PFSK-1 (cell line): ENCODE data around the gene CALML3.

ENCODE experiments used
- FOXP2 ChIP-seq: optimal IDR thresholded peaks from 2 replicates; pipeline ENCODE3; 2011; ENCODE audit warnings: borderline replicate concordance, control low read depth, inconsistent platforms; ENCODE audit not compliant: insufficient read depth; ENCODE audit errors: extremely low read length, extremely low read depth
- POLR2AphosphoS5 ChIP-seq: IDR thresholded peaks from 2 replicates; pipeline ENCODE4 v1.6.1; 2012; ENCODE audit warnings: low read depth, mild to moderate bottlenecking, control low read depth, low read length, moderate library complexity
- SIN3A ChIP-seq: IDR thresholded peaks from 2 replicates; pipeline ENCODE4 v1.6.1; 2012; ENCODE audit warnings: mild to moderate bottlenecking, low read length, moderate library complexity, borderline replicate concordance; ENCODE audit not compliant: insufficient read depth
- TAF1 ChIP-seq: IDR thresholded peaks from 2 replicates; pipeline ENCODE4 v1.6.1; 2012; ENCODE audit warnings: low read length, control low read depth, borderline replicate concordance; ENCODE audit not compliant: insufficient read depth
- TF ChIP-seq, protein P1 (sequence below), 2 experiments: IDR thresholded peaks; 2 replicates each; pipeline versions ENCODE4 v1.6.1 to v1.8.0; 2011 to 2012; ENCODE audit warnings: low read depth in 2 of 2, low read length in 2 of 2, control low read depth in 1 of 2, inconsistent platforms in 1 of 2, mild to moderate bottlenecking in 1 of 2, moderate library complexity in 1 of 2; ENCODE audit not compliant: insufficient read depth in 1 of 2

The CALML3 gene

DNA sequence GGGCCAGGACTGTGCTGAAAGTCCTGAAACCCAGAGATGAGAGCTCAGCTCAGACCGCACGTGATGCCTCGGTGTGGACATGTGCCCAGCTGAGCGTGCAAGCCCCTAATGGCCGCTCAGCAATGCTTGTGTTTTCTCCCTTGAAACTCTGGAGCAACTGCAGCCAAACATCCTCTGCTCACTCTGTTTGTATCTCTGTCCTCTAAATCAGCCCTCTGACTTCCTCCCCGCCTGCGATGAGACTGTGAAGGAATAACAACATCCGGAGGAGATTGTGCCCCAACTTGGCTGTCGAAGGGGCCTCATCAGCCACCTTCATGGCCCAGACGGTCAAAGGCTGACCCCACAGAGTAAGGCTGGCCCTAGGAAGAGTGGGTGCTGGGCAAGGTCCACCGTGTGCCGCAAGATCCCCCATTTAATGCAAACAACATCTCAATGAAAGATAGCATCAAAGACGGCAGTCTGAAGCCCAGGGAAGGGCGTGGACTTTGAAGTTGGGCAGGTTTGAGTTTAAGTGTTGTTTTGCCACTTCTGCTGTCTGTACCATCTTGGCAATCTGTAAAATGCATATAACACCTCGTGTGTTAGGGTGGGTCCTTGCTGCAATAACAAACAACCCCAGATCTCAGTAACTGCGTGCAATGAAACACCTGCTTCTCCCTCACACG, 39.9 kb downstream of the CALML3 start:
- TF ChIP-seq FOXP2 (no peak), TAF1 (no peak), SIN3A (no peak), POLR2AphosphoS5 (no peak)
- TF ChIP-seq, protein P1, sequence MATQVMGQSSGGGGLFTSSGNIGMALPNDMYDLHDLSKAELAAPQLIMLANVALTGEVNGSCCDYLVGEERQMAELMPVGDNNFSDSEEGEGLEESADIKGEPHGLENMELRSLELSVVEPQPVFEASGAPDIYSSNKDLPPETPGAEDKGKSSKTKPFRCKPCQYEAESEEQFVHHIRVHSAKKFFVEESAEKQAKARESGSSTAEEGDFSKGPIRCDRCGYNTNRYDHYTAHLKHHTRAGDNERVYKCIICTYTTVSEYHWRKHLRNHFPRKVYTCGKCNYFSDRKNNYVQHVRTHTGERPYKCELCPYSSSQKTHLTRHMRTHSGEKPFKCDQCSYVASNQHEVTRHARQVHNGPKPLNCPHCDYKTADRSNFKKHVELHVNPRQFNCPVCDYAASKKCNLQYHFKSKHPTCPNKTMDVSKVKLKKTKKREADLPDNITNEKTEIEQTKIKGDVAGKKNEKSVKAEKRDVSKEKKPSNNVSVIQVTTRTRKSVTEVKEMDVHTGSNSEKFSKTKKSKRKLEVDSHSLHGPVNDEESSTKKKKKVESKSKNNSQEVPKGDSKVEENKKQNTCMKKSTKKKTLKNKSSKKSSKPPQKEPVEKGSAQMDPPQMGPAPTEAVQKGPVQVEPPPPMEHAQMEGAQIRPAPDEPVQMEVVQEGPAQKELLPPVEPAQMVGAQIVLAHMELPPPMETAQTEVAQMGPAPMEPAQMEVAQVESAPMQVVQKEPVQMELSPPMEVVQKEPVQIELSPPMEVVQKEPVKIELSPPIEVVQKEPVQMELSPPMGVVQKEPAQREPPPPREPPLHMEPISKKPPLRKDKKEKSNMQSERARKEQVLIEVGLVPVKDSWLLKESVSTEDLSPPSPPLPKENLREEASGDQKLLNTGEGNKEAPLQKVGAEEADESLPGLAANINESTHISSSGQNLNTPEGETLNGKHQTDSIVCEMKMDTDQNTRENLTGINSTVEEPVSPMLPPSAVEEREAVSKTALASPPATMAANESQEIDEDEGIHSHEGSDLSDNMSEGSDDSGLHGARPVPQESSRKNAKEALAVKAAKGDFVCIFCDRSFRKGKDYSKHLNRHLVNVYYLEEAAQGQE (IDR thresholded peaks at IDR 0.05; ENCODE audit: insufficient read depth in 1 of 2, low read depth in 2 of 2, low read length in 2 of 2), result no peak

DNA sequence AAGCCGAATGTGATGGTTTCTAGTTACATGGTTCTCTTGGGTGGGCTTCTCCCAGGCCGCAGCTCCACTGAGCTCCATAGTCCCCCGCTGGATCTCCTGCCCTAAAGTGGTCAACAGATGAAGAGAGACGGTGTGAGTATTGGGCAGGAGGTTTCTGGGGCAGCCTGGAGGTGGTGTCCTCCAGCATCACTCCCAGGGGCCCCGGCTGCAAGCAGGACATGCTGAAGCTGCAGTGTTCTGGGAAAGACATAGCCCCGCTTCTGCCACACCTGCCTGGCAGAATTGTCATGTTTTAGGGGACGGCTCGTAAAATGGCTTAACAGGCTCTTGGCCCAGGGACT, 40.4 kb downstream of the CALML3 start:
- TF ChIP-seq TAF1, result no peak
- TF ChIP-seq, protein P1 (IDR thresholded peaks at IDR 0.05; ENCODE audit: insufficient read depth in 1 of 2, low read depth in 2 of 2, low read length in 2 of 2), result no peak

DNA sequence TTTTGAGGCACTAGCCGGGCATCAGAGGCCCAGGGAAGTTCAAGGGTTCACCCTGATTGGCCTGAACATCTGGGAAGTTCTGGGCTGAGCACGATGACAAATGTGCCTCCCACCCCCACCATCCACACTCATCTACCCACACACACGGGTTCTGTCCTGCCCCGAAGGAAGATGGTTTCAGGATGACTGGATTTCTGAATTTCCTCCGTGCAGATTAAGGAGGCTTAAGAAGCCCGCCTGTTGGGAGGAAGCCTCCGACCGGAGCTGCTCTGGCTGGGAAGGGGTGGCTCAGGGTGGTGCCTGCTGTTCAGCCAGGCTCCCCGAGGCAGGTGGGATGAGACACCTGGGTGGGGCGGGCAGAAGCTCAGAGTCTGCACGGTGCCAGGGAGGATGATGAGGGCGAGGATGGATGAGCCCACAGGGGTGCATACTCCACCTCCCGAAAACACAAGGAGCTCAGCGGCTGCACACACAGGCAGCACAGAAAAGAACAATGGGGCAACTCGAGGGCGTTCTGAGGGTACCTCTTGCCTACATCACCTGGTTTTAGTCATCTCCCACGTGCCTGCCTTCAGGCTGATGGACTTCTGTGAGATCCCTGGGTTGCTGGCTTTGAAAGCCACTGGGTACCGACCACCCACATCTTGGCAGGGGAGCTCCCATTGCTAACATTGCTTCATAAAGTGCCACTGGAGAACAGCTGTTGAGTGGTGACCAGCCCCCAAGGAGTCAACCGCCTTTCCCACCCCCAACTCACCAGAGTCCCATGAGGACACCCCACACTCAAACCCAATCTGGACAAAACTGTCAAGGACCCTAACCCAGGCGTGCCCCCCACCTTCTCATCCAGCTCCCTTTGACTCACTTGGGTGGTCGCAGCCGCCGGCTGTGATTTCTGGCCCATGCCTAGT, 41.2 kb downstream of the CALML3 start:
- TF ChIP-seq FOXP2 (no peak), TAF1 (no peak), SIN3A (no peak), POLR2AphosphoS5 (no peak)
- TF ChIP-seq, protein P1 (IDR thresholded peaks at IDR 0.05; ENCODE audit: insufficient read depth in 1 of 2, low read depth in 2 of 2, low read length in 2 of 2), result no peak

DNA sequence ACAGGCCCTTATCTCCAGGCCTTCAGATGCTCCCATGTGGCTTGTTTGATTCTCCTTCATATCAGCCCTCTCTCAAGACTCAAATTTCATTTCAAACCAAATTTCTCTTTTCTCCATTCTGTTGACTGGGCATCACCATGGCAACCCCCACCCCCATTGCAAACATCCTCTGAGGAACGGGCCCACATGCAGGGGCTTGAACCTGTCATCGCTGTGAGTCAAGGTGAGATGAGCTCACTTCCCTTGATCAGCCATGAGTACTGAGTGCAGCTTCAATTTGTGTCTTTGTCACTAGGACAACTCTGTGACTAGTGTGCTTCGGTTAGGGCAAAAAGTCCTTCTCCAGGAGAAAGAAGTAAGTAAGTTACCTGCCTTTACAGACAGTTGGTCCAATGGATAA, 41.9 kb downstream of the CALML3 start:
- TF ChIP-seq TAF1, result no peak
- TF ChIP-seq, protein P1 (IDR thresholded peaks at IDR 0.05; ENCODE audit: insufficient read depth in 1 of 2, low read depth in 2 of 2, low read length in 2 of 2), result no peak
- TF ChIP-seq FOXP2, result no peak
- TF ChIP-seq SIN3A, result no peak
- TF ChIP-seq POLR2AphosphoS5, result no peak

DNA sequence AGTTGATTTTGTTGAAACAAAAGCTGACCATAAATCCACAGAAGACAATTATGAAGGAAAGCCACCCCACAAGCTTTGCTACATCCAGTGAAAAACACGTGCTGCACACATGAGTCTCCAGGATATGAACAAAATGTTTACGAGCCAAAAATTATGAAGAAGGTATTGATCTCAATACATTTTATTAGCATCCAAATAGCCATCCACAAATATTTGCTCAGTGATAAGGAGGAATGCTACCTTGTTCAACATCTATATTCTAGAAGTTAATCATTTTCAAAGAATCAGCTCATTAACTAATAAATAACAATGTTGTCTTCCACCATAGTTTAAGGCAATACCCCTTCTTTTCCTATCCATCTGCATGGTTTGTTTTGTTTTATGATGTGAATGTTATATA, 42.7 kb downstream of the CALML3 start:
- TF ChIP-seq, protein P1 (IDR thresholded peaks at IDR 0.05; ENCODE audit: insufficient read depth in 1 of 2, low read depth in 2 of 2, low read length in 2 of 2), result no peak
- TF ChIP-seq FOXP2, result no peak
- no peak for TF ChIP-seq TAF1
- no peak for TF ChIP-seq SIN3A
- TF ChIP-seq POLR2AphosphoS5, result no peak
